Astrocyte (in vitro differentiated cells and primary cell): ENCODE measurements around the gene RTEL1. TPM values are rescaled to one million over a fixed set of nuclear protein-coding genes. Genes with fewer than 3 reads are reported as not detected.

Experiments used
- DNase-seq: peaks from one replicate; pipeline ENCODE4 v3.0.0-alpha.2; 2010; ENCODE audit warnings: low read depth
- FAIRE-seq: peaks from 2 replicates; lab custom pipeline; 2011; peaks lifted over from hg19 to GRCh38; lab: Jason Lieb, UNC
- H2AFZ ChIP-seq: 2 replicates; pipeline ENCODE4 v1.6.0; 2012; ENCODE audit warnings: low read depth, low read length, inconsistent platforms
- H3K27ac ChIP-seq: 2 replicates; pipeline ENCODE4 v1.5.1; 2011; ENCODE audit warnings: low read depth, low read length, inconsistent platforms
- H3K27me3 ChIP-seq: 2 replicates; pipeline ENCODE4 v1.6.0; 2011; ENCODE audit warnings: low read length, inconsistent platforms; ENCODE audit not compliant: insufficient read depth
- H3K36me3 ChIP-seq: 2 replicates; pipeline ENCODE4 v1.5.1; 2011; ENCODE audit warnings: low read length, inconsistent platforms; ENCODE audit not compliant: insufficient read depth
- H3K4me1 ChIP-seq: 2 replicates; pipeline ENCODE4 v1.5.1; 2011; ENCODE audit warnings: low read length, inconsistent platforms; ENCODE audit not compliant: insufficient read depth
- H3K4me2 ChIP-seq: 2 replicates; pipeline ENCODE4 v1.6.0; 2012; ENCODE audit warnings: low read length, inconsistent platforms
- H3K4me3 ChIP-seq: 2 replicates; pipeline ENCODE4 v1.5.1; 2011; ENCODE audit warnings: low read depth, mild to moderate bottlenecking, low read length, inconsistent platforms; ENCODE audit not compliant: insufficient read depth
- H3K79me2 ChIP-seq: 2 replicates; pipeline ENCODE4 v1.6.0; 2012; ENCODE audit warnings: mild to moderate bottlenecking, low read length, inconsistent platforms; ENCODE audit not compliant: insufficient read depth
- H3K9ac ChIP-seq: 2 replicates; pipeline ENCODE4 v1.6.0; 2012; ENCODE audit warnings: mild to moderate bottlenecking, low read length, inconsistent platforms
- H3K9me3 ChIP-seq: 2 replicates; pipeline ENCODE4 v1.5.1; 2012; ENCODE audit warnings: low read depth, mild to moderate bottlenecking, low read length, inconsistent platforms; ENCODE audit not compliant: insufficient read depth
- H4K20me1 ChIP-seq: 2 replicates; pipeline ENCODE4 v1.6.0; 2012; ENCODE audit warnings: low read length, inconsistent platforms; ENCODE audit not compliant: insufficient read depth
- H3K27ac Mint-ChIP-seq: one replicate; pipeline ENCODE4 v1.8.0; 2021; ENCODE audit warnings: mild to moderate bottlenecking, mixed read lengths; ENCODE audit not compliant: unreplicated experiment
- H3K27me3 Mint-ChIP-seq: one replicate; pipeline ENCODE4 v1.8.0; 2021; ENCODE audit warnings: low read depth, mixed read lengths; ENCODE audit not compliant: unreplicated experiment
- H3K36me3 Mint-ChIP-seq: one replicate; pipeline ENCODE4 v1.8.0; 2021; ENCODE audit warnings: low read depth, mixed read lengths; ENCODE audit not compliant: unreplicated experiment
- H3K4me1 Mint-ChIP-seq: one replicate; pipeline ENCODE4 v1.8.0; 2021; ENCODE audit warnings: low read depth, mixed read lengths; ENCODE audit not compliant: unreplicated experiment
- H3K4me3 Mint-ChIP-seq: one replicate; pipeline ENCODE4 v1.8.0; 2021; ENCODE audit warnings: mild to moderate bottlenecking, moderate library complexity, mixed read lengths; ENCODE audit not compliant: unreplicated experiment
- H3K9me3 Mint-ChIP-seq: one replicate; pipeline ENCODE4 v1.8.0; 2021; ENCODE audit warnings: mild to moderate bottlenecking, mixed read lengths; ENCODE audit not compliant: unreplicated experiment
- EZH2 ChIP-seq: IDR thresholded peaks from 2 replicates; pipeline ENCODE4 v1.6.1; 2012; ENCODE audit warnings: mild to moderate bottlenecking, low read length, inconsistent platforms; ENCODE audit not compliant: insufficient read depth
- total RNA-seq: library from RNA; stranded (reverse); gene quantifications from 2 replicates; pipeline ENCODE4 v1.2.1, GENCODE V29; 2021
- TF ChIP-seq, protein P1 (sequence below): IDR thresholded peaks from 2 replicates; pipeline ENCODE4 v1.5.1; 2011; ENCODE audit warnings: low read depth, mild to moderate bottlenecking, inconsistent platforms, low read length, moderate library complexity; ENCODE audit not compliant: insufficient read depth

The RTEL1 gene
- total RNA-seq, 1 donor from 2014 or later = 15.5 TPM

DNA sequence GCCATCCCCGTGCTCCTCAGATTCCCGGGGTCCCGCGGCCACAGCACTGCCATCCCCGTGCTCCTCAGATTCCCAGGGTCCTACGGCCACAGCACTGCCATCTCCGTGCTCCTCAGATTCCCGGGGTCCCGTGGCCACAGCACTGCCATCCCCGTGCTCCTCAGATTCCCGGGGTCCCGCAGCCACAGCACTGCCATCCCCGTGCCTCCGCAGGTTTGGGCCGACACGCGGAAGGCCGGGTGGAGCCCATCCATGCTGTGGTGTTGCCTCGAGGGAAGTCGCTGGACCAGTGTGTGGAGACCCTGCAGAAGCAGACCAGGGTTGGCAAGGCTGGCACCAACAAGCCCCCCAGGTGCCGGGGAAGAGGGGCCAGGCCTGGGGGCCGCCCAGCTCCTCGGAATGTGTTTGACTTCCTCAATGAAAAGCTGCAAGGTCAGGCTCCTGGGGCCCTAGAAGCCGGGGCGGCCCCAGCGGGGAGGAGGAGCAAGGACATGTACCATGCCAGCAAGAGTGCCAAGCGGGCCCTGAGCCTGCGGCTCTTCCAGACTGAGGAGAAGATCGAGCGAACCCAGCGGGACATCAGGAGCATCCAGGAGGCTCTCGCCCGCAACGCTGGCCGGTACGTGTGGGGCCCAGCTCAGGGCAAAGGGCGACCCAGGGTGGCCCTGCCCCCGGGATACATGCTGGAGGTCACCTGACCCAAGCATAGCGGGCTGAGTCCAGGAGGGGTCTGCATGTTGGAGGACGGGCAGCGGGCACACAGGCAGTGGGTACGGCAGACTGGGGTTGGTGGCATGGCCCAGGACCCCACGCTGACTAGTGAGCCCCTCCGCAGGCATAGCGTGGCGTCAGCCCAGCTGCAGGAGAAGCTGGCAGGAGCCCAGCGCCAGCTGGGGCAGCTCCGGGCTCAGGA, 77.1 kb downstream of the RTEL1 start:
- Mint-ChIP-seq H3K27ac (no peak overlapping the region), H3K36me3 (peaks cover 12% of the 10 kb centered on the region), H3K9me3 (no peaks in the 10 kb centered on the region), H3K27me3 (no peaks in the 10 kb centered on the region), H3K4me1 (no peaks in the 10 kb centered on the region), H3K4me3 (no peak overlapping the region)
- Histone ChIP-seq H3K4me1 (no peaks in the 10 kb centered on the region), H3K27ac (no peak overlapping the region), H3K9ac (no peak overlapping the region), H3K9me3 (no peaks in the 10 kb centered on the region), H2AFZ (no peak overlapping the region), H3K4me2 (no peak overlapping the region), H4K20me1 (peaks cover 54% of the 10 kb centered on the region), H3K79me2 (peaks cover 27% of the 10 kb centered on the region), H3K4me3 (no peak overlapping the region), H3K27me3 (no peaks in the 10 kb centered on the region), H3K36me3 (no peaks in the 10 kb centered on the region)
- DNase-seq (no peak), FAIRE-seq (no peak)
- TF ChIP-seq EZH2 = no peak
- TF ChIP-seq, protein P1, sequence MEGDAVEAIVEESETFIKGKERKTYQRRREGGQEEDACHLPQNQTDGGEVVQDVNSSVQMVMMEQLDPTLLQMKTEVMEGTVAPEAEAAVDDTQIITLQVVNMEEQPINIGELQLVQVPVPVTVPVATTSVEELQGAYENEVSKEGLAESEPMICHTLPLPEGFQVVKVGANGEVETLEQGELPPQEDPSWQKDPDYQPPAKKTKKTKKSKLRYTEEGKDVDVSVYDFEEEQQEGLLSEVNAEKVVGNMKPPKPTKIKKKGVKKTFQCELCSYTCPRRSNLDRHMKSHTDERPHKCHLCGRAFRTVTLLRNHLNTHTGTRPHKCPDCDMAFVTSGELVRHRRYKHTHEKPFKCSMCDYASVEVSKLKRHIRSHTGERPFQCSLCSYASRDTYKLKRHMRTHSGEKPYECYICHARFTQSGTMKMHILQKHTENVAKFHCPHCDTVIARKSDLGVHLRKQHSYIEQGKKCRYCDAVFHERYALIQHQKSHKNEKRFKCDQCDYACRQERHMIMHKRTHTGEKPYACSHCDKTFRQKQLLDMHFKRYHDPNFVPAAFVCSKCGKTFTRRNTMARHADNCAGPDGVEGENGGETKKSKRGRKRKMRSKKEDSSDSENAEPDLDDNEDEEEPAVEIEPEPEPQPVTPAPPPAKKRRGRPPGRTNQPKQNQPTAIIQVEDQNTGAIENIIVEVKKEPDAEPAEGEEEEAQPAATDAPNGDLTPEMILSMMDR = no peak

- Mint-ChIP-seq H3K36me3 (peaks cover 12% of the 10 kb centered on the region), H3K27me3 (no peaks in the 10 kb centered on the region), H3K4me3 (peak within 1 kb of the TSS; percentile 70), H3K4me1 (no peaks in the 10 kb centered on the region), H3K9me3 (no peaks in the 10 kb centered on the region), H3K27ac (no peak within 1 kb of the TSS)
- no peaks in the 10 kb centered on the region for H3K36me3 ChIP-seq
- no peak for TF ChIP-seq EZH2
- TF ChIP-seq, protein P1 = no peak
- H3K4me3 ChIP-seq = no peak within 1 kb of the TSS
- H3K9me3 ChIP-seq = no peaks in the 10 kb centered on the region
- no peak within 1 kb of the TSS for H2AFZ ChIP-seq
- H3K9ac ChIP-seq = no peak within 1 kb of the TSS
- no peak within 1 kb of the TSS for H3K27ac ChIP-seq
- peaks cover 7% of the 10 kb centered on the region for H3K4me1 ChIP-seq
- peaks cover 53% of the 10 kb centered on the region for H4K20me1 ChIP-seq
- H3K4me2 ChIP-seq = no peak within 1 kb of the TSS
- H3K79me2 ChIP-seq = peaks cover 20% of the 10 kb centered on the region
- H3K27me3 ChIP-seq = no peaks in the 10 kb centered on the region
- FAIRE-seq = no peak
- no peak for DNase-seq
These were observed 78.0 kb downstream of the RTEL1 start, which contains the start of gene LIME1 for GRCh38 chr20:63735859-63736718. TSS of gene LIME1 (plus strand) at chr20:63736664. CDS start at chr20:63737550, 886 bp downstream.
